NCI-H2196 (cell line): Measurements from ENCODE around the gene EHD3.

Experiments
- DNase-seq: peaks from one replicate; lab custom pipeline; 2025; ENCODE audit not compliant: unreplicated experiment; lab: John Stamatoyannopoulos, UW

EHD3 gene

GRCh38 chr2:31254237-31255203, 20.6 kb downstream of the EHD3 start:
- DNase-seq = no peak

GRCh38 chr2:31255911-31256571, 22.1 kb downstream of the EHD3 start:
- no peak for DNase-seq

GRCh38 chr2:31256611-31257382, 22.8 kb downstream of the EHD3 start:
- no peak for DNase-seq

GRCh38 chr2:31258351-31258750, 24.4 kb downstream of the EHD3 start:
- no peak for DNase-seq

- DNase-seq = no peak
These were observed 25.1 kb downstream of the EHD3 start for GRCh38 chr2:31259075-31259474.

- no peak for DNase-seq
These were observed 26.9 kb downstream of the EHD3 start for GRCh38 chr2:31260870-31261269.

GRCh38 chr2:31263636-31264190, 29.8 kb downstream of the EHD3 start:
- DNase-seq = no peak

- DNase-seq = no peak
These were observed 31.3 kb downstream of the EHD3 start for GRCh38 chr2:31265234-31265633.

GRCh38 chr2:31266804-31267203, 32.9 kb downstream of the EHD3 start:
- DNase-seq = no peak

GRCh38 chr2:31267437-31268120, 33.6 kb downstream of the EHD3 start:
- DNase-seq = no peak

- DNase-seq = no peak
These were observed 34.4 kb downstream of the EHD3 start for GRCh38 chr2:31268344-31268743.

GRCh38 chr2:31269087-31269486, 35.1 kb downstream of the EHD3 start:
- no peak for DNase-seq

GRCh38 chr2:31270131-31270530, 36.2 kb downstream of the EHD3 start:
- DNase-seq = no peak

- no peak for DNase-seq
These were observed 36.9 kb downstream of the EHD3 start for GRCh38 chr2:31270822-31271231.

- no peak for DNase-seq
These were observed 37.9 kb downstream of the EHD3 start for GRCh38 chr2:31271851-31272267.

- no peak for DNase-seq
These were observed 40.6 kb downstream of the EHD3 start for GRCh38 chr2:31274401-31275075.

GRCh38 chr2:31275976-31276375, 42.0 kb downstream of the EHD3 start:
- DNase-seq = no peak

GRCh38 chr2:31277621-31278020, 43.7 kb downstream of the EHD3 start:
- DNase-seq = no peak

- no peak for DNase-seq
These were observed 48.7 kb downstream of the EHD3 start for GRCh38 chr2:31282634-31283033.
